ENCODE data around the gene RABIF.
"Not testable (repeated sequence)": the region's sequence is repeated elsewhere in the genome, so short reads cannot be mapped to it uniquely, and the experiment has no call there.

Gene RABIF

DNA sequence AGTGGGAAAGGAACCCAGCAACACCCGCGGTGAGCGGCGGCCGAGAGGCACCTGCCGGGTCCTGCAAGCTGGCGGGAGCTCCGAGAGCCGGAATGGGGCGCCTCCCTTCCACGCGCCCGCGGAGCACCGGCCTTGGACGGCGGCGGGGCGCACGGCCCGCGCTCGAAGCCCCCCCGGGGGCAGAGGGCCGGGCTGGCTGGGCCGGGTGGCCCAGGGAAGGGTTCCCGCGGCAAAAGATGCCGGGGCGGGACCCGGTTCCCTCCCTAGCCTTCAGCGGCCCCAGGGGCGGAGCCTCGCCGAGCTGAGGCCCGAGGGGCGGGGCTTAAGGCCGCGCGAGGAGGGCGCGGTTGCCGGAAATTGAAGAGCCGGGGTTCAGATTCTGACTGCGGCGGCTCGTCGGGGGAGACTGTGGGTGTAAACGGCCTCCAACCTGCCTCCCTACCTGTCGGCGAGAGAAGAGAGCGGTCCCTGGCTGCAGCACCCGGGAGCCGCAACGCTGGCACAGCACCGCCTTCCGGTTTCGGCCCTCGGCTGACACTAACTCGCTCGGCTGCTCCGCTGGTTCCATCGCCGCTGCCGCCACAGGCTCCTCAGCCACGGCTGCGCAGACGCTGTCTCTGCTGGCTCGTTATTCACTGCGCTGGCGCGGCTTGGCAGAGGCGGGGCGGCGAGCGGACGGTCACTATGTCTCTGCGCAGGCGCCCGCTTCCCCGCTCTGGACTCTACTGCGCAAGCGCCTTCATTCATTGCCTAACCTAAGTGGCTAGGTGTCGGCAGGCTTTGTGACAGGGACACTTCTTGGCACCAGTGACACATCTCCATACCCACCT lies at the start of gene RABIF:
TSS of gene RABIF (minus strand) at position 619 of the 830 bp plus-strand sequence. CDS start at position 568, 51 bp downstream.
- DNase-seq: peak; percentile 98

DNA sequence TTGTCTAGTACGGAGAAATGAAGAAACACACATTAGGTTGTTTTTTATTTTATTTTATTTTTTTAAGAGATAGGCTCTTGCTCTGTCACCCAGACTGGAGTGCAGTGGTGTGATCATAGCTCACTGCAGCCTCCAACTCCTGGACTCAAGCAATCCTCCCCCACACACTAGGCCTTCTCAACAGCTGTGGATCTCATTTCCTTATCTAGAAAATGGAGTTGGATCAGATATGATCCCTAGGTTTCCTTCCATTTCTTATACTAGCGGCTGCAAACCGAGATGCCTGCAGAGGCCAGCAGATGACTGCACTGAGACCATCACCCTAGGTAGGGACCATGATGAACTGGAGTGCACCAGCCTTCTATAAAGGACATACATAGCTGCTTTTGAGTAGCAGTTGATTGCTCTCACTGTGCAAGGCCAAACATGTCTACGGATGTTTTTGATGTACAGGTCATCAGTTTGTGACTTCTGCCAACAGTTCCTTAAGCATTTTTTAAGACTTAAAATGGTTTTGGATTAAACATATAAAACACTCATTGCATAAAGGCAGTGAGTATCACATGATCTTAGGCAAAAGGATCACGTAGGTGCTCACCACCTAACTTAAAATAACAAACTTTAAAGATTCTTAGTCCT lies 49.5 kb upstream of the RABIF start:
- no peak for DNase-seq

DNA sequence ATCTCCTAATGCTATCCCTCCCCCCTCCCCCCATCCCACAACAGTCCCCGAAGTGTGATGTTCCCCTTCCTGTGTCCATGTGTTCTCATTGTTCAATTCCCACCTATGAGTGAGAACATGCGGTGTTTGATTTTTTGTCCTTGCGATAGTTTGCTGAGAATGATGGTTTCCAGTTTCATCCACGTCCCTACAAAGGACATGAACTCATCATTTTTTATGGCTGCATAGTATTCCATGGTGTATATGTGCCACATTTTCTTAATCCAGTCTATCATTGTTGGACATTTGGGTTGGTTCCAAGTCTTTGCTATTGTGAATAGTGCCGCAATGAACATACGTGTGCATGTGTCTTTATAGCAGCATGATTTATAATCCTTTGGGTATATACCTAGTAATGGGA lies 47.5 kb upstream of the RABIF start:
- DNase-seq: not testable (repeated sequence)

DNA sequence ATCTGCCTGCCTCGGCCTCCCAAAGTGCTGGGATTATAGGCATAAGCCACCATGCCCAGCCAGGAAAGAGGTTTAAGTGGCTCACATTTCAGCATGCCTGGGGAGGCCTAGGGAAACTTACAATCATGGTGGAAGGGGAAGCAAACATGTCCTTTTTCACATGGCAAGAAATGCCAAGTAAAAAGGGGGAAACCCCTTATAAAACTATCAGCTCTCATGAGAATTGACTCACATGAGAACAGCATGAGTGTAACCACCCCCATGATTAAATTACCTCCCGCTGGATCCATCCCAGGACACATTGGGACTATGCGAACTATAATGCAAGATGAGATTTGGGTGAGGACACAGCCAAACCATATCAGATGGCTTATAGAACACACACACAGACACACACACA lies 46.9 kb upstream of the RABIF start:
- DNase-seq: no peak

DNA sequence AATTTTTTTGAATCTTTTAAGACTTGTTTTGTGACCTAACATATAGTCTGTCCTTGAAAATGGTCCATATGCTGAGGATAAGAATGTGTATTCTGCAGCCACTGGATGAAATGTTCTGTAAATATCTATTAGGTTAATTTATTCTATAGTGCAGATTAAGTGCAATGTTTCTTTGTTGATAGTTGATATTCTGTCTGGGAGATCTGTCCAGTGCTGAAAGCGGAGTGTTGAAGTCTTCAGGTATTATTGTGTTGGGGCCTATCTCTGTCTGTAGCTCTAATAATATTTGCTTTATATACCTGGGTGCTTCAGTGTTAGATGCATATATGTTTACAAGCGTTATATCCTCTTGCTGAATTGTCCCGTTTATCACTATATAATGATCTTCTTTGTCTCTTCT lies 45.8 kb upstream of the RABIF start:
- DNase-seq: no peak

DNA sequence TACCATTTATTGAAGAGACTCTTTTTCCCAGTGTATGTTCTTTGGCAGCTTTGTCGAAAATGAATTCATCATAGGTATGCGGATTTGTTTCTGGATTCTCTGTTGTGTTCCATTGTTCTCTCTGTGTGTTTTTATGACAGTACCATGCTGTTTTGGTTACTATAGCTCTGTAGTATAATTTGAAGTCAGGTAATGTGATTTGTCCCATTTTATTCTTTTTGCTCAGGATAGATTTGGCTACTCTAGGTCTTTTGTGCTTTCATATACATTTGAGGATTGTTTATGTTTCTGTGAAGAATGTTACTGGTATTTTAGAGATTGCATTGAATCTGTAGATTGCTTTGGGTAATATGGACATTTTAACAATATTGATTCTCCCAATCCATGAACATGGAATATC lies 43.5 kb upstream of the RABIF start:
- DNase-seq: no peak

DNA sequence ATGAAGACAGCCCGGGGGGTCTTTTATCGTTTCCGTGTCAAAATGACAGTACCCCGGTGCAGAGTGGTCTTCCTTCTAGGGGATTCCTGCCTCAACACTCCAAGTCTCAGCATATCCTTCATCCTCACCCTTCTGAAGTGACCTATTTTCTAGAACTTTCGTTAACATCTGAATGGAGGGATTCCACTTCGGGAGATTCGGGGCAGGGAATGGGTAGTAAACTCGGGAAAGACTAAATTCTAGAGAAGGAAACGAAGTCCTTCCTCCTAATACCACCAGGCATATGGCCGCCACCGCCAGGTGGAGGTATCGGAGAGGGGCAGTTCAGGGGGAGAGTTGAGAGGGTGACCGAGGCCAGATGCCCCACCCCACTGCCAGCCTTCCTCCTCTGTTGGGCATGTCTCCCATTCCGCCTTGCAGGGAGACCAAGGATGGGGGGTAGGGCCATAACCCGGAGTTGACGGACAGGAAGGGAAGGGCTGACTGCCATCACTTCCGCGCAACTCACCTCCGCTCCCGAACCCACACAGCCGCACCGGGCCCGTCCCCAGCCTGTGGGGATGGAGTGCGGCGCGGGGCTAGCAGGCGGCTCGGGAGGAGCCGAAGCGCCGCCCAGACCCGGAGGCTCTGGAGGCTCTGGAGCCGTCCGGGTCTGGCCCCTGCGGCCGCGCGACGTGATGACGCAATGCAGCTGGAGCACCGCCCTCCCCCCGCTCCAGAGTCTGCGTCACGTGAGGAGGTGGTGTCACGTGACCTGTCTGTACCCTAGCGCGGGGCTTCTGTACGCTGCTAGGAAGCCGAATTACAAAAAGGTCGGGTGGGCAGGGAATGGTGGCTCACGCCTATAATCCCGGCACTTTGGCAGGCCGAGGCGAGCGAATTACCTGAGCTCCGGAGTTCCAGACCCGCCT lies 37.9 kb upstream of the RABIF start, which contains the start of gene KLHL12:
TSS of gene KLHL12 (minus strand) at position 654 of the 911 bp plus-strand sequence. CDS start 2,072 bp downstream, outside the sequence.
- DNase-seq: peak; percentile 97

DNA sequence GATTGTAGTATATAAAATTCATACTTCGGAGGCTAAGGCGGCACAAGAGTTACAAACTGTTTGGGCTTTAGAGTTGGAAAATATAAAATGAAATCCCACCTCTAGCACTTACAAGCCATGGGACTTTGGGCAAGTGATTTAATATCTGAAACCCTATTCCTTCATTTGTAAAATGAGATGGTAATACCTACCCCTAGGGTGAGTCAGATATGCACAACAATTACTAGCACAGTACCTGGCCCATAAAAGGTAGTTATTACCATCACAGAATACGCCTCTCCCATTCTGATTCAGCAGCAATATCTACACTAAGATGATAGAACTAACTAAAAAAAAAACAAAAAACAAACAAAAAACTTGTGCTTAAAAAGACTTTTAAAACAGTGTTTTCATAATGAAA lies 34.6 kb upstream of the RABIF start:
- peak; percentile 30 for DNase-seq

DNA sequence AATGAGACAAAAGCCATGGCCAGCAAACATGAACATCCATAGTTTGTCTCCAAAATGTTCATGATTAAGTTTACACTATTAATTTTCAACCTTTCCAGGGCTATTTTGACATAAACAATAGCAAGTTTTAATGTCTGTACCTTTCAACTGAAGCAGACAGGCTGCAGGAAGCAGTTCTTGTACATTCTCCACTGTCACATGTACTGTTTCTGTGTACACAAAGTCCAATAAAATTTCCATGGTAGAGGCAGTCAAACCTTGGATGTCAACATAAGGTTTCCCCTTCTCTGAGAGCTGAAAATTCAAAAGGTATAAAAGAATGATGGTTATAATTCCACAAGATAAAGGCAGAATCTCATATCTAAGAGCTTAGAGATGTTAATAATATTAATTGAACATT lies 30.7 kb upstream of the RABIF start:
- DNase-seq: no peak

DNA sequence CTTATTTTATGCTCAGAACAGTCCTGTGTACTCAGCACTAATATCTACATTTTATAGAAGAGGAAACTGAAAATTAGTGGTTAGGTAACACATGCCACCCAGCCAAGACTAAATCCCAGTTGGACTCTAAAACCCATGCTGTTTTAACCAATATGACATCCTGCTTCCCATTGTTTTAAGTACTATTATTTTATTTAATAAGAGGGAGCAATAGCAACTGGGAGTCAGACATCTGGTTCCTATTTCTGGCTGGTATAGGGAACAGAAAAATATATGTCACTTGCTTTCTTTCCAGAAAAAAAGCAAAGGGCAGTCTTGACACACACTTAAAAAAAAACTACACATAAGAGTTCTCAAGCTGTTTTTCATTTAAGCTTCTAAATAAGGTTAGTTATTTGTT lies 26.2 kb upstream of the RABIF start:
- peak; percentile 37 for DNase-seq

DNA sequence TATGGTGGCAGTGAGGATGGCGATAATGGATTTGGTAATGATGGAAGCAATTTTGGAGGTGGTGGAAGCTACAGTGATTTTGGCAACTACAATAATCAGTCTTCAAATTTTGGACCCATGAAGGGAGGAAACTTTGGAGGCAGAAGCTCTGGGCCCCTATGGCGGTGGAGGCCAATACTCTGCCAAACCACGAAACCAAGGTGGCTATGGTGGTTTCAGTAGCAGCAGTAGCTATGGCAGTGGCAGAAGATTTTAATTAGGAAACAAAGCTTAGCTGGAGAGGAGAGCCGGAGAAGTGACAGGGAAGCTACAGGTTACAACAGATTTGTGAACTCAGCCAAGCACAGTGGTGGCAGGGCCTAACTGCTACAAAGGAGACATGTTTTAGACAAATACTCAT lies 23.5 kb upstream of the RABIF start:
- DNase-seq: not testable (repeated sequence)

DNA sequence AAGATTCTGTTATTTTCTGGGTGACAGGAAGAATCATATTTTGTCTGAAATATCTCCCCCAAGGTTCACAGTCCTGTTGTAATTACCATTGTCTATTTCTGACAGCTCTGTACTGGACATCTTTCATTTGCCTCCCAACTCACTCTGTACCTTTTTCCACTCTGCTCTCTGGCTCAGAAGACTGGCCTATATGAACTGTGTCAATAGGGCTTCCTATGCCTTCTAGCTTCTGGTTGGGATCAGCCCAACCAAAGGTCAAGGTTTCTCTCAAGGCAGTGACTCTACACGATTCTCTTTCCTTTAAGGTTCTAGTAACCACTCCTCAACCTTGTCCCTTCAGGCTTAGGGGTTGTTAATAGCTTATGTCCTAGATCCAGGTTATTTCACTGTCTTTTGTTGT lies 20.5 kb upstream of the RABIF start:
- no peak for DNase-seq

DNA sequence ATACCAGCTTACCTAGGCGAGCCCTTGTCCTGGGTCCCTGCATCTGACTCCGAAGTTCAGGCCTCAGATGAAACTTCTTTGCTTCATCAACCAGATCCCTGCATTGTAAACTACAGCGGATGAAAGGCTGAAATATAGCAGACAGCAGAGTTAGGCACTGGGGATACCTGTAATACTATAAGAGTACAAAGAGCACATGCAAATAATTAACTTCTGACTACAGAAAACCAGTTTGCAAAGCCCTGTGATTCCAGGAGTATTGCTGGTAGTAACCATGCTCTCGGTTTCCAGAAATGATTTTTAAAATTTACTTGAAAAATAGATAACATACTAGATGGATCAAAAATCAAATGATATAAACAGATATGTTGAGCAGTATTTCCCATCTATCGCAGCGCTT lies 20.0 kb upstream of the RABIF start:
- DNase-seq: no peak

DNA sequence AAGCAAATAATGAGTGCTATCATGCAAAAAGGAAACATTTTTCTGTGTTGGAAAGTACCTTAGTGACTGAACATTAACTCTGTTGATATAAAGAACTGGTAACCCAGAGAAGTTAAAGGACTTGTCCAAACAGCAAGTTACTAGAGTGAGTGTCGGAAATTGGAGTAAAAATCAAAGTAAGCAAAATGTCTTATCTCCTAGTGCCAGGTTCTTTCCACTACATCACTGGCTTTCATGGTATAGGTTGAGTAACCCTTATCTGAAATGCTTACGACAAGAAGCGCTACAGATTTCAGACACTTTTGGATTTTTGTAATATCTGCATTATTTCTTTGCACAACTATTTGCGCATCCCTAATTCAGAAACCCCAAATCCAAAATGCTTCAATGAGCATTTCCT lies 16.4 kb upstream of the RABIF start:
- no peak for DNase-seq

DNA sequence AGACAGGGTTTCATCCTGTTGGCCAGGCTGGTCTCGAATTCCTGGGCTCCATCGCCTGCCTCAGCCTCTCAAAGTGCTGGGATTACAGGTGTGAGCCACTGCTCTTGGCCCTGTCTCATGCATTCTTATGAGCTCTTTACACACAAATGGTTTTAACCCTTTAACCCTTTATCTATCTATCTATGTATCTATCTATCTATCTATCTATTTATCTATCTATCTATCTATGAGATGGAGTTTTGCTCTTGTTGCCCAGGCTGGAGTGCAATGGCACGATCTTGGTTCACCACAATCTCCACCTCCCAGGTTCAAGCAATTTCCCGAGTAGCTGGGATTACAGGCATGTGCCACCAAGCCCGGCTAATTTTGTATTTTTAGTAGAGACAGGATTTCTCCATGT lies 14.9 kb upstream of the RABIF start:
- DNase-seq: not testable (repeated sequence)

DNA sequence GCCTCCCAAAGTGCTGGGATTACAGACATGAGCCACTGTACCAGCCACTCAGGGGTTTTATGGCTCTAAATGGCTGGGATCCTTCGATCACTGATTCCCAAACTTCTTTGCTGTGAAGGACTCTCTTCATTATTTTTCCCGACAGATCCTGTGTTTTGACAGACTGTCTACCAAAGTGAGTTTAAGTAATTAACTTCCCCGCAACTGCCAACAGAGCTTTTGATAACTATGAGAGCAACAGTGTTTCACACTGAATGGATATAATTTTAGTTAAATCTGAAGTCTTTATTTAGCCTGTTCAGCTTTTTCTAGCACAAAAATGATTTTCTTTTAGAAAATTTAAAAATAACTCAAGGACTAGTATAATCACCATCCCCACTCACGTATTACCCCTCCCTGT lies 12.6 kb upstream of the RABIF start:
- no peak for DNase-seq

DNA sequence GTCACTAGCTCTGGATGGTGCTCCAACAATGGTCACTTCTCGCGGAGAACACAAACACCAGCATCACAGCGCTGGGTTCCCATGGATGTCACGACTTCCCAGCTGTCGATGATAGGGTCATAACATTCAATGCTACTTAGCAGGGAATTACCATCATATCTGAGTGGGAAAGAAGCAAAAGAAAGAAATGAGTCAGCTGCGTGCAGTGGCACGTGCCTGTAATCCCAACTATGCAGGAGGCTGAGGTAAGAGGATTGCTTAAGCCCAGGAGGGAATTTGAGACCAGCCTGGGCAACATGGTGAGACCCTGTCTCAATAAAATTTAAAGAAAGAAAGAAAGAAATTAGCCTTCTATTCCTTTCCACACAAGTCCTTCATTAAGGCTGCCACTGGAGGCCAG lies 3.6 kb upstream of the RABIF start:
- DNase-seq: no peak

DNA sequence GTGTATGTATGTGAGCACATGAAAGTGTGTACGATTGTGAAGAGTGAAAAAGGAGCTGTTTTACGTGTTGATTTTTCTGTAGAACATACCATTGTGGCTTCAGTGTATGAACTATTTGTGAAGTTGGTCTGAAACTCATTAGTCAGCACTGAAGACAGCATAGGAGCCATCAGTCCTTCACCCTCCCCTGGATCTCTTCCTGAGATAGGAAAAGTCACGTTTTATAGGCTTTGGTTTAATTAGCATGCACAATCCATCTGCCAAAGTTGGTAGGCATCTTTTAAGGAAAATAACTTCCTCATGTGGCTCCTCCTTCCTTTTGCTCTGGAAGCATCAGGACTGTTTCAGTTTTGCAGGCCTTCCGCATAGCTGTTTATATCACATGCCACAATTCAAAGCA lies 1.4 kb upstream of the RABIF start:
- DNase-seq: no peak

DNA sequence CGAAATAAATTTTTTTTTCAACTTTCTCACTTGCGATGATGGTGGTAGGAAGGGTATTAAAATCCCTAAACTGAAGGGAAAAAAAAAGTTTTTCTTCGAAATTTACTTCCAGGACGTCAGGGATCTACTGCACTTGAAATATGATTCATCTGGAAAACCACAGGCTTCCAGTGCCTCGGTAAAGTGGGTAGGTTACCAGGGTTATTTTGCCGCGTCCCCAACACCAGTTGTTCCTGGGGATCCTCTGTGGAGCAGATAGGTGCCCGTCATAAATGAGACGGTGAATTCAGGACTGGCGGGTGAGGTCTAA lies 773 bp downstream of the RABIF start:
- DNase-seq: no peak

DNA sequence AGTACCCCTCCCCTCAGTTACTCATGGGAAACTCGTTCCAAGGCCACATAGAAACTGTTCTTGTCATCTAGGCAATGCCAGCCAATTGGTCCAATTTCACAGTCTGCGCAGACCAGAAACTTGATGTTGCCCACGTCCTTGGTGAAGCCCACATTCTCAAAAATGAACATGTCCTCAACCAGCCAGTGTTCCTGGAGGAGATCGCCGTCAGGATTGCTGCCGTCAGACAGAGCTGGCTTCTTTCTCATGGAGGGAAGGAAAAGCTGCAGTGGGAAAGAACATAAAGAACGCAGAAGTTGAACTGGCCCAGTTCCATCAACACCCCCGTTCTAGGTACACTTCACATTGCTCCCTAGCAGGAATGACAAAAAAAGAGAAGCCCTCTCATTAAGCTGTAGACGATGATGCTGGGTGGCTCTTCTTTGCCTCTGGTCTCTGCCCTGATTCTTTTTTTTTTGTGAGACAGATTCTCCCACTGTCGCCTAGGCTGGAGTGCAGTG lies 7.9 kb downstream of the RABIF start:
- no peak for DNase-seq

DNA sequence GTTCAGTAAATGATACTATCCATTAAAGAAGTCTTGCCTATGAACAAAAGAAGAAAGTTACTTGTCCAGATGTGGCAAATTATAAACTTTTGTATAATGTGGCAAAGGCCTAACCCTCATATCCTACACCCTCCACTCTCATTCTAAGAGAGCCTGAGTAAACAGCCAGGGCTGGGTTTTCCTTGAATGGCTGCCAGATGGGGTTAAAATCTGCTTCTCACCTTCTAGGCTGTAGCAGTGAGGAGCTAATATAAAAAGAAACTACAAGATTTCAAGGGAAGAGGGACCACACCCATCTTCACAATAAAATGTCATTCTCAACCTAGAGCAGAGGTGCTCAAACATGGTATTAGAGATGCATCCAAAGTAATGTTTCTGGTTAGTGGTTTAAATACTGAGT lies 8.9 kb downstream of the RABIF start:
- no peak for DNase-seq

DNA sequence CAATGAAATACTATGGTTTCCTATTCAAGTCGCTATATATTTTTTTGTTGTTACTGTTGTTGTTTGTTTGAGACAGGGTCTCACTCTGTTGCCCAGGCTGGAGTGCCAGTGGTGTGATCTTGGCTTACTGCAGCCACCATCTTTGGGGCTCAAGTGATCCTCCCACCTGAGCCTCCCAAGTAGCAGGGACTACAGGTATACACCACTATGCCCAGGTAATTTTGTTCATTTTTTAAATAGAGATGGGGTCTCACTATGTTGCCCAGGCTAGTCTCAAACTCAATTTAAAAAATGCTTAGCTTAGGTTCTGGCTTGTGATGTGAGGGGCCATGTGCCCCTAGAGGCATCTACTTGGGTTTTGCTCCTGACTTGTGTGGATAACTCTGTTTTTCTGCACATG lies 9.8 kb downstream of the RABIF start:
- DNase-seq: no peak

DNA sequence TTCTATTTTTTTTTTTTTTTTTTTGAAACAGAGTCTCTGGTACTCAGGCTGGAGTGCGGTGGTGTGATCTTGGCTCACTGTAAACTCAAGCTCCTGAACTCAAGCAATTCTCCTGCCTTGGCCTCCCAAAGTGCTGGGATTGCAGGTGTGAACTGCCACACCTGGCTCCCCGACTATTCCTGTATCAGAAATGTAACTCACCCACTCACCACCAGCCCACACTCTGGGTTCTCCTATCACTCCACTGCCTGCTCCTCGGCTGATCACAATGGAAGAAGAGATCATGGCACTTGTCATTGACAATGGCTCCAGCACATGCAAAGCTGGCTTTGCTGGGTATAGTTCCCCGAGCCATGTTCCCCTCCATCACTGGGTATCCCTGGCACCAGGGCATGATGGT lies 15.9 kb downstream of the RABIF start:
- DNase-seq: no peak
